DMS53 treated with DMSO at 0.1 percent for 48 hours (cell line): ENCODE results near the gene RAB11FIP4.

Experiments
- DNase-seq: peaks from one replicate; lab custom pipeline; 2025; ENCODE audit not compliant: unreplicated experiment; lab: John Stamatoyannopoulos, UW

Gene RAB11FIP4

GRCh38 chr17:31582151-31582907 is 190.9 kb downstream of the RAB11FIP4 start:
- DNase-seq = no peak

- DNase-seq = no peak
Observed at GRCh38 chr17:31583772-31584356, 192.4 kb downstream of the RAB11FIP4 start.

DNA sequence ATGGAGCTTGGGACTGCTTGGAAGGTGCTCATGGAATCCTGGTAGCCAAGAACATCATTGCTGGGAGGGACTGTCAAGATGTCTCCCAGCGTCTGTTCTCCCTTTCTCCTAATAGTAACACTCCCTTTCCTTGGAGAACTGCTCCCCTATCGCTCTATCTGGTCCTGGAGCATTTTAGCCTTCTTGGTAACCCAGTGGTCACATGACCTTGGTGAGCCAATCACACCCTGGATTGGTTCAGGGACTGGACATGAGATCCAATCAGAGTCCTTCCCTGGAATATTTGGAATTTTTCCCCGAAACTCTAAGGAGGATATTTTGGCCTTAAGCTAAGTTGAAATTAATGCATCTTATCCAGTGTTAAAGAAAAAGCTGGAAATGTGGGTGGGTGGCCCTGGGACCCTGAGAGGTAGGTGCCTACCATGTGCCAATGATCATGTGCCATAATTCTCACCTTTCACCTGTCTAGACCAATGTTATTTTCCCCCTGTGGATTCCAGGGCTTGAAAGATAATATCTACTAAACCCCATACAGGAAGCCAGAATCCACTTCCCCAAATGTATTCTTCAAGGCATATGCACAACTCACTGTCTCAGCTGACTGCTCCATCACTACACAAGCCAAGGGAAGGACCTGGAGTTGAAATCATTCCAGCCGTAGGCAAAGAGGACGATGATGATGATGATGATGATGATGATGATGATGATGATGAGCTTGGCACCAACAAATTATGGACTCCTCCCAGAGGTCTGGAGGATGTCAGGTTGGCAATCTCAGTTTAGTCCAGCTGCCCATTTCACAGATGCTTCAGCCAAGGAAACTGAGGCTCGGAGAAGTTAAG is 193.2 kb downstream of the RAB11FIP4 start:
- DNase-seq = no peak

GRCh38 chr17:31585280-31585630 is 193.8 kb downstream of the RAB11FIP4 start:
- DNase-seq = no peak

DNA sequence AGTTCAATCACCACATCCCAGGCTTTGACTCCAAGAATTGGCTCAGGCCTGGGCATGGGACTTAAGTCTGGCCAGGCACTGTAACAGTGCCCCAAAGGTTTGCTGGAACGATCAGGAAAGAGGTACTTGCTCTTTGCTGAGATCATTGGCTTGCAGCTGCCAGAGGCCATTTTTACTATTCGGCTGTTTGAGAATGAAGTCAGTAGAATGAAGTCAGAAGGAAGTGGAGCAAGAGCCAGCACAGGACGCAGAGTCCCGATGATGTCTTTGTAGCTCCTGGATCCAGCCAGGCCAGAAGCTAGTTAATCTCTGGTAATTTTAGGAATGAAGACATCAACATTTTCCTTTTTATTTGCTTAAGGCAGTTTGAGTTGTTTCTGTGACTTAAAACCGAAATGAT is 195.5 kb downstream of the RAB11FIP4 start:
- DNase-seq = no peak

DNA sequence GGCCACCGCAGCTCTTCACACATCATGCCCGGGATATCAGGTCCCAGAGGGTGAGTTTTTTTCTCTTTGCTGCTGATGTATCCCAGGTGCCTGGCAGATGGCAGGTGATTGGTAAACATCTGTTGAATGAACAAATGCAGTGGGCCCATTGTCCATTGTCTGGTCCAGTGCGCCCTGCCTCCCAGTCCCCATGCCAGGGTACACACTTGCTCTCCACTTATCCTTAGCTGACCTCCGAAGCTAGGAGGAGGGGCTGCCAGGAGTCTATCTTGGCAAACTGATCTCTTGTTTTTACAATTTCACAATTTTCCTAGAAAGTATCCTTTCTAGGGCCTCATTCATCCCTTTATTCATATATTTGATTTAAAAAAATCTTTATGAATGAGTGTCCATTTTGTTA is 196.0 kb downstream of the RAB11FIP4 start:
- no peak for DNase-seq
